Pancreas (tissue), 10 donors: Measurements from ENCODE around the gene FCHSD1. TPM values are rescaled to one million over a fixed set of nuclear protein-coding genes. Genes with fewer than 3 reads are reported as not detected.

Source experiments
- ATAC-seq, 4 donors: fragments of 200-7000 bp; cut with Tn5 transposase; one replicate each; pipeline versions ENCODE4 v1.8.0 to v1.9.1; 2020; ENCODE audit warnings: mild to moderate bottlenecking in 4 of 4, moderate library complexity in 4 of 4
- DNase-seq, 6 donors: peaks; one replicate each; pipeline ENCODE4 v3.0.0-alpha.2; 2020
- FAIRE-seq: peaks from 2 replicates; lab custom pipeline; 2012; peaks lifted over from hg19 to GRCh38; lab: Jason Lieb, UNC
- H3K27ac ChIP-seq, 4 donors: fragments of 200-600 bp; sonication (generic); 1 replicate in 3 of 4; 2 replicates in 1 of 4; pipeline versions ENCODE4 v1.5.0 to v1.8.0; 2020
- H3K27me3 ChIP-seq, 4 donors: fragments of 200-600 bp; one replicate each; pipeline ENCODE4 v1.8.0; 2021
- H3K36me3 ChIP-seq, 3 donors: fragments of 200-600 bp; sonication (generic) in 1 of 3; one replicate each; pipeline versions ENCODE4 v1.5.0 to v1.8.0; 2020 to 2021
- H3K4me1 ChIP-seq, 3 donors: fragments of 200-600 bp; one replicate each; pipeline ENCODE4 v1.8.0; 2021
- H3K4me3 ChIP-seq, 4 donors: fragments of 200-600 bp; sonication (generic) in 2 of 4; one replicate each; pipeline versions ENCODE4 v1.5.0 to v1.8.0; 2020 to 2021
- H3K9me3 ChIP-seq, 4 donors: fragments of 200-600 bp; one replicate each; pipeline ENCODE4 v1.8.0; 2021
- CTCF ChIP-seq, 4 donors: fragments of 200-600 bp; sonication (generic) in 3 of 4; IDR thresholded peaks; one replicate each; pipeline versions ENCODE4 v1.5.0 to v1.8.0; 2021; ENCODE audit warnings: antibody characterized with exemption in 4 of 4
- WGBS, 2 donors: extraction: QIAGEN DNeasy Blood & Tissue Kit; methylation state at CpG; one replicate each; pipeline ENCODE4 v1.1.7; 2013; 5-methylcytosine and 5-hydroxymethylcytosine counted together
- intact Hi-C, 3 donors: fragments of 100-400 bp; cut with DNase I; formaldehyde crosslinking; loops; one replicate each; pipeline versions ENCODE4 v1.11.1 to v1.14.2; 2022
- polyA plus RNA-seq, 2 donors: library from polyadenylated mRNA; stranded (reverse); fragments of 200-250 nt; gene quantifications; one replicate each; pipeline ENCODE4 v1.2.3, GENCODE V29; 2013
- total RNA-seq, 6 donors: library from RNA; stranded (reverse); fragmentation: NEBNext Ultra II Directional in 4 of 6; extraction: Animal tissue kit (Norgen Biotek cat#: 25700) in 4 of 6; gene quantifications; one replicate each; pipeline versions ENCODE4 v1.2.1 to v1.2.4, GENCODE V29; 2021 to 2023
- donor health status: healthy with polysubstance abuse.
- donor health status: DM: no; HTN: no; CAD: no; lungs with moderate emphysema.
- donor health status: DM: no; HTN: no; CAD: no.
- donor health status: control.
- donor health status: control.
- donor health status: Bipolar disorder and iron deficiency.
- donor health status: DM: yes; HTN: yes; CAD: no.
- donor health status: DM: no; HTN: no; CAD: no.
- donor health status: DM: no; HTN: no; CAD: no.
- donor health status: DM: yes; HTN: yes; CAD: no.

FCHSD1 gene
- total and polyA plus RNA-seq, 8 donors = 4.8 to 22.4 (median 9.1) TPM

GRCh38 chr5:141691286-141691866, 40.2 kb upstream of the FCHSD1 start:
- H3K4me3 ChIP-seq = no peak overlapping the region
- no peak for DNase-seq
- WGBS, 2 donors = 51 to 53% methylated on average over 9 of the region's 9 CpGs
- H3K27me3 ChIP-seq = peaks cover 0 to 3% (median 0%) of the 10 kb centered on the region in 4 donors
- H3K4me1 ChIP-seq = peaks cover 0 to 3% (median 3%) of the 10 kb centered on the region in 3 donors
- no peak for ATAC-seq
- FAIRE-seq = no peak
- no peak overlapping the region for H3K27ac ChIP-seq
- no peak for TF ChIP-seq CTCF (IDR thresholded peaks at IDR 0.05)
- intact Hi-C loops = loop anchor here in 1 of 3 donors (5.0 kb wide), 1 partner anchor 266 kb away; the partner anchor contains the start of gene PCDH12
- no peaks in the 10 kb centered on the region for H3K9me3 ChIP-seq
- H3K36me3 ChIP-seq = no peaks in the 10 kb centered on the region

- intact Hi-C loops = loop anchor here in 1 of 3 donors (5.0 kb wide), 1 partner anchor 270 kb away; the partner anchor contains the start of gene PCDH12
- DNase-seq = no peak
Observed at GRCh38 chr5:141686648-141687416, 35.6 kb upstream of the FCHSD1 start.

GRCh38 chr5:141685591-141685990, 34.4 kb upstream of the FCHSD1 start:
- H3K36me3 ChIP-seq = no peaks in the 10 kb centered on the region
- no peaks in the 10 kb centered on the region for H3K9me3 ChIP-seq
- TF ChIP-seq CTCF (IDR thresholded peaks at IDR 0.05) = no peak
- no peaks in the 10 kb centered on the region for H3K4me1 ChIP-seq
- no peak overlapping the region for H3K27ac ChIP-seq
- no peak for ATAC-seq
- H3K4me3 ChIP-seq = no peak overlapping the region
- peaks cover 0 to 3% (median 0%) of the 10 kb centered on the region in 4 donors for H3K27me3 ChIP-seq
- no peak for FAIRE-seq
- DNase-seq = no peak
- intact Hi-C loops = loop anchor here in 1 of 3 donors (5.0 kb wide), 1 partner anchor 272 kb away; the partner anchor contains the start of gene PCDH12
- 84 to 90% methylated on average over 1 of the region's 1 CpG for WGBS, 2 donors

More at GRCh38 chr5:141686648-141687416, 35.6 kb upstream of the FCHSD1 start:
- no peak for TF ChIP-seq CTCF (IDR thresholded peaks at IDR 0.05)
- Histone ChIP-seq H3K27ac (no peak overlapping the region), H3K4me1 (no peaks in the 10 kb centered on the region), H3K4me3 (no peak overlapping the region), H3K27me3 (peaks cover 0 to 3% (median 0%) of the 10 kb centered on the region in 4 donors), H3K9me3 (no peaks in the 10 kb centered on the region), H3K36me3 (no peaks in the 10 kb centered on the region)
- ATAC-seq (no peak), FAIRE-seq (no peak)
- WGBS, 2 donors = 65 to 72% methylated on average over 3 of the region's 3 CpGs

GRCh38 chr5:141683596-141684141, 32.5 kb upstream of the FCHSD1 start:
- intact Hi-C loops = no loop called here
- FAIRE-seq (no peak), DNase-seq (no peak), ATAC-seq (no peak)
- Histone ChIP-seq H3K36me3 (no peaks in the 10 kb centered on the region), H3K9me3 (no peaks in the 10 kb centered on the region), H3K4me3 (no peak overlapping the region), H3K27ac (no peak overlapping the region), H3K4me1 (no peaks in the 10 kb centered on the region), H3K27me3 (no peaks in the 10 kb centered on the region)
- no peak for TF ChIP-seq CTCF (IDR thresholded peaks at IDR 0.05)
